ENCODE data around the gene KCNMA1. TPM values are rescaled to one million over a fixed set of nuclear protein-coding genes. Genes with fewer than 3 reads are reported as not detected.

KCNMA1 gene
- total RNA-seq, 1 experiment from 2014 or later, result 0.45 TPM

DNA sequence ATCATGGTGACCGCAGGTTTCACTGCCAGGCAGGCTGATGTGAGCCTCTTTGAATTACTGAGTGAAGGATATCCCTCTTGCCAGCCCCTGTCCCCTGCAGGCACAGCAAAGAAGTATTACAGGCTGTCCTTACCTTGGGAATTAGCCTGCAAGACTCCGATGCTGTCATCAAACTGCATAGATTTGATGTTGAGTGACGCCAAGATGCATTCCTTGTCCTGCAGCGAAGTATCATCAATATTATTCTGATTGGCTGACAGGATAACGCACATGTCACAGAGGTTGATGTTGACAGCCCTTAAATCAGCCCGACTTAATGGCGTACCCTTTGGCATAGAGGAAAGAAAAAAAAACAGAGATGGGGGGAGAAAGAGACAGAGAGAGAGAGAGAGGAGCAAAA lies 693.0 kb downstream of the KCNMA1 start:
- DNase-seq, result no peak
- intact Hi-C loops (cut with micrococcal nuclease; ENCODE audit: unreplicated experiment), result no loop called here
- Mint-ChIP-seq H3K9me3 (ENCODE audit: low read depth, unreplicated experiment) (no peaks in the 10 kb centered on the region), H3K27me3 (ENCODE audit: unreplicated experiment) (peaks cover 80% of the 10 kb centered on the region), H3K4me3 (ENCODE audit: low read depth, unreplicated experiment) (no peak overlapping the region), H3K4me1 (ENCODE audit: low read depth, unreplicated experiment) (no peaks in the 10 kb centered on the region), H3K36me3 (ENCODE audit: insufficient read depth, unreplicated experiment) (no peaks in the 10 kb centered on the region), H3K27ac (ENCODE audit: unreplicated experiment) (no peak overlapping the region)
- no peak for TF ChIP-seq CTCF (IDR thresholded peaks at IDR 0.05; ENCODE audit: unreplicated experiment)
- no TSS peak for BruUV-seq (replicated peaks)
- CTCF ChIA-PET, result no interaction called here

GRCh38 chr10:76942628-76943416 lies 694.8 kb downstream of the KCNMA1 start:
- intact Hi-C loops (cut with micrococcal nuclease; ENCODE audit: unreplicated experiment), result no loop called here
- no peaks in the 10 kb centered on the region for H3K36me3 Mint-ChIP-seq (ENCODE audit: insufficient read depth, unreplicated experiment)
- H3K27me3 Mint-ChIP-seq (ENCODE audit: unreplicated experiment), result peaks cover 70% of the 10 kb centered on the region
- H3K4me3 Mint-ChIP-seq (ENCODE audit: low read depth, unreplicated experiment), result no peak overlapping the region
- CTCF ChIA-PET, result no interaction called here
- no peak for DNase-seq
- no peak overlapping the region for H3K27ac Mint-ChIP-seq (ENCODE audit: unreplicated experiment)
- H3K9me3 Mint-ChIP-seq (ENCODE audit: low read depth, unreplicated experiment), result no peaks in the 10 kb centered on the region
- no TSS peak for BruUV-seq (replicated peaks)
- H3K4me1 Mint-ChIP-seq (ENCODE audit: low read depth, unreplicated experiment), result no peaks in the 10 kb centered on the region
- no peak for TF ChIP-seq CTCF (IDR thresholded peaks at IDR 0.05; ENCODE audit: unreplicated experiment)

DNA sequence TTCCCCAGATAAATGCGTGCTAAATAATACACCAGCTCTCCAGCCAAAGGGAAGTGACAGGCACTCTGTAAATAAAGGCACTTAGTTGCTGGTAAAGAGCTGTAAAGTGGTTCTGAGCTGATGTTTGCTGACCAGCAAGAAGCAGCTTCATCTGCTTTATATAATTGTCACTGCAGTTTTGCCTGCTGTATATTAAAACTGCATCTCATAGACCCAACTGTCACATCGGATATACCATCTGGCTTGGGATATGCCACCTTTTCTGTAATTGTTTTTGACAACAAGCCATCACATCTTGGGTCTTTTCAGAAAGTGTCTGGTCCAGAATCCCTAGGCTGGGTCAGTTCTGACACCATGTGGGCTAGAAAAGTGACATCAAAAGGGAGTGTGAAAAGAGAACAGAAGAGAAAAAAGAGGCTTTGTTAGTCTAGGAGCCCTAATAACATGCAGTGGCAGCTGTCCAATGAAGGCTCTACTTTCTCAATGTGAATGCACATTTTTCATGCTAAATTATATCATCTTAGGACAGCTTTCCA lies 697.6 kb downstream of the KCNMA1 start:
- Mint-ChIP-seq H3K4me1 (ENCODE audit: low read depth, unreplicated experiment) (no peaks in the 10 kb centered on the region), H3K4me3 (ENCODE audit: low read depth, unreplicated experiment) (no peak overlapping the region), H3K36me3 (ENCODE audit: insufficient read depth, unreplicated experiment) (no peaks in the 10 kb centered on the region), H3K27ac (ENCODE audit: unreplicated experiment) (no peak overlapping the region), H3K27me3 (ENCODE audit: unreplicated experiment) (peaks cover 59% of the 10 kb centered on the region), H3K9me3 (ENCODE audit: low read depth, unreplicated experiment) (no peaks in the 10 kb centered on the region)
- intact Hi-C loops (cut with micrococcal nuclease; ENCODE audit: unreplicated experiment), result no loop called here
- no peak for DNase-seq
- no TSS peak for BruUV-seq (replicated peaks)
- CTCF ChIA-PET, result no interaction called here
- TF ChIP-seq CTCF (IDR thresholded peaks at IDR 0.05; ENCODE audit: unreplicated experiment), result no peak

DNA sequence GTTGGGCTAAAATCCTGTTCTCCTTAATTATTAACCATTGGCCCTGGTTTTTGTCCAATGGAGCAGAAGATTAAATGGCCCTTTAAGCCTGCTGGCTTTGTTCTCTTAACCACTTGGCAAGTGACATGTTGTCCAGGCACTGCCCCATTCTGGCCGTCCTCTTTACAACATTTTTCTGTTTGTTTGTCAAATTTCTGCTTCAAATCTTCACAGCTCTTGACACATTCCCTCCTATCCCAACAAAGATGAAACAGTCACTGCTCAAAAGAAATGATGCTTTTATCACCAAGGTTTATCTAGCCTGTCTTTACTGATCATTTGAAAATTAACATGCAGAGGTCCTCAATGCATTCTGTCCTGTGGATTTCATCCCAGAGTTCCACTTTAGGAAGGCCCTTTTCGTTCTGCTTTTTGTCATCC lies 700.4 kb downstream of the KCNMA1 start:
- H3K9me3 Mint-ChIP-seq (ENCODE audit: low read depth, unreplicated experiment), result no peaks in the 10 kb centered on the region
- CTCF ChIA-PET, result no interaction called here
- H3K27ac Mint-ChIP-seq (ENCODE audit: unreplicated experiment), result no peak overlapping the region
- H3K4me1 Mint-ChIP-seq (ENCODE audit: low read depth, unreplicated experiment), result no peaks in the 10 kb centered on the region
- no peak for TF ChIP-seq CTCF (IDR thresholded peaks at IDR 0.05; ENCODE audit: unreplicated experiment)
- H3K4me3 Mint-ChIP-seq (ENCODE audit: low read depth, unreplicated experiment), result no peak overlapping the region
- peaks cover 42% of the 10 kb centered on the region for H3K27me3 Mint-ChIP-seq (ENCODE audit: unreplicated experiment)
- BruUV-seq (replicated peaks), result no TSS peak
- no peaks in the 10 kb centered on the region for H3K36me3 Mint-ChIP-seq (ENCODE audit: insufficient read depth, unreplicated experiment)
- intact Hi-C loops (cut with micrococcal nuclease; ENCODE audit: unreplicated experiment), result no loop called here
- no peak for DNase-seq
